ENCODE data around the gene SPRR2B.
"Not testable (repeated sequence)": the region's sequence is repeated elsewhere in the genome, so short reads cannot be mapped to it uniquely, and the experiment has no call there.

SPRR2B gene

GRCh38 chr1:153032677-153033308 lies 38.6 kb downstream of the SPRR2B start:
- no peak for DNase-seq

- DNase-seq = no peak
These were observed 39.3 kb downstream of the SPRR2B start for GRCh38 chr1:153032073-153032472.

GRCh38 chr1:153030895-153031294 lies 40.5 kb downstream of the SPRR2B start, which contains the start of gene SPRR1B:
Gene SPRR1B (plus strand): TSS chr1:153031203. CDS start chr1:153032346, 1,143 bp downstream.
- DNase-seq = no peak

GRCh38 chr1:153028766-153029165 lies 42.6 kb downstream of the SPRR2B start:
- no peak for DNase-seq

GRCh38 chr1:153025797-153026196 lies 45.6 kb downstream of the SPRR2B start:
- DNase-seq = no peak

GRCh38 chr1:153024413-153024812 lies 47.0 kb downstream of the SPRR2B start:
- no peak for DNase-seq

GRCh38 chr1:153023109-153023508 lies 48.3 kb downstream of the SPRR2B start:
- DNase-seq = no peak

- DNase-seq = not testable (repeated sequence)
These were observed 49.1 kb downstream of the SPRR2B start for GRCh38 chr1:153022340-153022739.

GRCh38 chr1:153021829-153022228 lies 49.6 kb downstream of the SPRR2B start:
- DNase-seq = not testable (repeated sequence)

Measured in central memory CD4-positive, alpha-beta T cell (primary cell).